Measurements from ENCODE around the gene LRRC28.

The LRRC28 gene

GRCh38 chr15:99250001-99250400 lies 1.3 kb upstream of the LRRC28 start:
- DNase-seq: no peak

- DNase-seq: peak in 1 of 2 experiments; percentile 38
Observed at GRCh38 chr15:99250494-99250856, 806 bp upstream of the LRRC28 start.

GRCh38 chr15:99252326-99252725 lies 1.0 kb downstream of the LRRC28 start:
- peak in 1 of 2 experiments; percentile 37 for DNase-seq

- DNase-seq: no peak
Observed at GRCh38 chr15:99253381-99254090, 2.3 kb downstream of the LRRC28 start.

- DNase-seq: no peak
Observed at GRCh38 chr15:99257107-99257750, 5.9 kb downstream of the LRRC28 start.

GRCh38 chr15:99264125-99264524 lies 12.8 kb downstream of the LRRC28 start:
- DNase-seq: no peak

GRCh38 chr15:99265541-99266070 lies 14.3 kb downstream of the LRRC28 start:
- no peak for DNase-seq

GRCh38 chr15:99267957-99268356 lies 16.7 kb downstream of the LRRC28 start:
- DNase-seq: no peak

GRCh38 chr15:99268431-99268830 lies 17.1 kb downstream of the LRRC28 start:
- DNase-seq: no peak

GRCh38 chr15:99273801-99274200 lies 22.5 kb downstream of the LRRC28 start:
- DNase-seq: no peak

- no peak for DNase-seq
Observed at GRCh38 chr15:99275061-99275460, 23.8 kb downstream of the LRRC28 start.

- peak in 1 of 2 experiments; percentile 4 for DNase-seq
Observed at GRCh38 chr15:99275525-99276128, 24.3 kb downstream of the LRRC28 start.

- DNase-seq: no peak
Observed at GRCh38 chr15:99279290-99279689, 28.0 kb downstream of the LRRC28 start.

- no peak for DNase-seq
Observed at GRCh38 chr15:99279827-99280226, 28.5 kb downstream of the LRRC28 start.

GRCh38 chr15:99282121-99282520 lies 30.8 kb downstream of the LRRC28 start:
- DNase-seq: no peak

GRCh38 chr15:99282586-99282985 lies 31.3 kb downstream of the LRRC28 start:
- DNase-seq: no peak

- no peak for DNase-seq
Observed at GRCh38 chr15:99283717-99284116, 32.4 kb downstream of the LRRC28 start.

GRCh38 chr15:99291643-99292042 lies 40.4 kb downstream of the LRRC28 start:
- DNase-seq: no peak

- no peak for DNase-seq
Observed at GRCh38 chr15:99295840-99296239, 44.6 kb downstream of the LRRC28 start.

- DNase-seq: no peak
Observed at GRCh38 chr15:99296386-99296785, 45.1 kb downstream of the LRRC28 start.

- DNase-seq: no peak
Observed at GRCh38 chr15:99303907-99304306, 52.6 kb downstream of the LRRC28 start.

GRCh38 chr15:99305761-99306505 lies 54.7 kb downstream of the LRRC28 start:
- peak; percentile 33 to 75 for DNase-seq

GRCh38 chr15:99306694-99307338 lies 55.5 kb downstream of the LRRC28 start:
- peak in 1 of 2 experiments; percentile 21 for DNase-seq

All from NCI-H526 (cell line).